22Rv1 (cell line): ENCODE data around the gene CCDC43.

Experiments
- CTCF ChIP-seq: fragments of 450-650 bp; IDR thresholded peaks from 2 replicates; pipeline ENCODE4 v1.5.1; 2017; ENCODE audit warnings: mild to moderate bottlenecking
- ZFX ChIP-seq: fragments of 450-650 bp; IDR thresholded peaks from 2 replicates; pipeline ENCODE4 v1.6.1; 2017; ENCODE audit warnings: antibody characterized with exemption, borderline replicate concordance

GRCh38 chr17:44636562-44636961 lies 53.0 kb downstream of the CCDC43 start:
- 0 out of 2 replicates have a peak, but pooled peaks have one; percentile 4 for TF ChIP-seq CTCF
- no peak for TF ChIP-seq ZFX
